ENCODE data around the gene BEST4.
"Not testable (repeated sequence)": the region's sequence is repeated elsewhere in the genome, so short reads cannot be mapped to it uniquely, and the experiment has no call there.

- not testable (repeated sequence) for TF ChIP-seq CTCF (conservative IDR thresholded peaks at IDR 0.05); EZH2 (IDR thresholded peaks at IDR 0.05; ENCODE audit: low read depth)
These were observed 36.4 kb upstream of the BEST4 start for GRCh38 chr1:44824392-44824791.

All from PC-9 (cell line).